Smooth muscle cell (in vitro differentiated cells): ENCODE measurements around the gene FAM168B. TPM values are rescaled to one million over a fixed set of nuclear protein-coding genes. Genes with fewer than 3 reads are reported as not detected.

Experiments
- DNase-seq: peaks from one replicate; lab custom pipeline; 2025; ENCODE audit not compliant: unreplicated experiment; lab: John Stamatoyannopoulos, UW
- H2AFZ ChIP-seq: fragments of 200-600 bp; sonication (generic); 2 replicates; pipeline ENCODE4 v1.6.0; 2016; ENCODE audit warnings: antibody characterized with exemption, low read depth, mild to moderate bottlenecking
- H3F3A ChIP-seq: fragments of 200-600 bp; sonication (generic); 2 replicates; pipeline ENCODE4 v1.6.0; 2017; ENCODE audit warnings: antibody characterized with exemption, low read depth
- H3K27ac ChIP-seq: fragments of 200-600 bp; sonication (generic); 2 replicates; pipeline ENCODE4 v1.5.1; 2016; ENCODE audit warnings: low read depth, mild to moderate bottlenecking
- H3K27me3 ChIP-seq: fragments of 200-600 bp; sonication (generic); 2 replicates; pipeline ENCODE4 v1.6.1; 2016; ENCODE audit warnings: low read depth, mild to moderate bottlenecking
- H3K36me3 ChIP-seq: fragments of 200-600 bp; sonication (generic); 2 replicates; pipeline ENCODE4 v1.5.1; 2016; ENCODE audit warnings: low read depth
- H3K4me1 ChIP-seq: fragments of 200-600 bp; sonication (generic); 2 replicates; pipeline ENCODE4 v1.5.1; 2016; ENCODE audit warnings: low read depth
- H3K4me2 ChIP-seq: fragments of 200-600 bp; sonication (generic); 2 replicates; pipeline ENCODE4 v1.6.0; 2016; ENCODE audit warnings: mild to moderate bottlenecking
- H3K4me3 ChIP-seq: fragments of 200-600 bp; sonication (generic); 2 replicates; pipeline ENCODE4 v1.5.1; 2016; ENCODE audit warnings: mild to moderate bottlenecking
- H3K79me2 ChIP-seq: fragments of 200-600 bp; sonication (generic); 2 replicates; pipeline ENCODE4 v1.6.0; 2016; ENCODE audit warnings: low read depth, mild to moderate bottlenecking
- H3K9ac ChIP-seq: fragments of 200-600 bp; sonication (generic); 2 replicates; pipeline ENCODE4 v1.6.0; 2016; ENCODE audit warnings: low read depth
- H3K9me3 ChIP-seq: fragments of 200-600 bp; sonication (generic); replicated peaks from 2 replicates; pipeline ENCODE4 v1.5.1; 2016; ENCODE audit warnings: low read depth
- H4K20me1 ChIP-seq: fragments of 200-600 bp; sonication (generic); 2 replicates; pipeline ENCODE4 v1.6.0; 2016; ENCODE audit warnings: low read depth
- WGBS: methylation state at CpG from one replicate; pipeline ENCODE4 v1.1.7; 2016; ENCODE audit warnings: low lambda C conversion rate; 5-methylcytosine and 5-hydroxymethylcytosine counted together
- polyA plus RNA-seq: library from polyadenylated mRNA; unstranded; fragments of >200 nt; fragmentation: Nextera tagmentation; extraction: Ambion mirVana; gene quantifications from 2 replicates; pipeline ENCODE4 v1.2.1, GENCODE V29; 2016
- total RNA-seq: library from RNA; depleted of rRNA; stranded (reverse); fragments of >200 nt; gene quantifications from 2 replicates; pipeline ENCODE4 v1.2.3, GENCODE V29; 2014
- TF ChIP-seq, protein P1 (sequence below): fragments of 200-600 bp; sonication (generic); IDR thresholded peaks from 2 replicates; pipeline ENCODE4 v1.5.1; 2017; ENCODE audit warnings: borderline replicate concordance, mild to moderate bottlenecking, antibody characterized with exemption; ENCODE audit not compliant: insufficient read depth, poor library complexity, severe bottlenecking

The FAM168B gene
- total and polyA plus RNA-seq, 2 experiments from 2014 or later: 46.6 to 113 TPM

GRCh38 chr2:131042148-131042775 is 51.0 kb downstream of the FAM168B start:
- Histone ChIP-seq H3K4me1 (no peaks in the 10 kb centered on the region), H3K27me3 (no peaks in the 10 kb centered on the region), H3K4me2 (no peak overlapping the region), H3K36me3 (no peaks in the 10 kb centered on the region), H3K4me3 (no peak overlapping the region), H3K79me2 (no peaks in the 10 kb centered on the region), H4K20me1 (peaks cover 7% of the 10 kb centered on the region), H3K9me3 (no peaks in the 10 kb centered on the region), H3K9ac (no peak overlapping the region), H2AFZ (no peak overlapping the region), H3K27ac (no peak overlapping the region), H3F3A (no peaks in the 10 kb centered on the region)
- TF ChIP-seq, protein P1, sequence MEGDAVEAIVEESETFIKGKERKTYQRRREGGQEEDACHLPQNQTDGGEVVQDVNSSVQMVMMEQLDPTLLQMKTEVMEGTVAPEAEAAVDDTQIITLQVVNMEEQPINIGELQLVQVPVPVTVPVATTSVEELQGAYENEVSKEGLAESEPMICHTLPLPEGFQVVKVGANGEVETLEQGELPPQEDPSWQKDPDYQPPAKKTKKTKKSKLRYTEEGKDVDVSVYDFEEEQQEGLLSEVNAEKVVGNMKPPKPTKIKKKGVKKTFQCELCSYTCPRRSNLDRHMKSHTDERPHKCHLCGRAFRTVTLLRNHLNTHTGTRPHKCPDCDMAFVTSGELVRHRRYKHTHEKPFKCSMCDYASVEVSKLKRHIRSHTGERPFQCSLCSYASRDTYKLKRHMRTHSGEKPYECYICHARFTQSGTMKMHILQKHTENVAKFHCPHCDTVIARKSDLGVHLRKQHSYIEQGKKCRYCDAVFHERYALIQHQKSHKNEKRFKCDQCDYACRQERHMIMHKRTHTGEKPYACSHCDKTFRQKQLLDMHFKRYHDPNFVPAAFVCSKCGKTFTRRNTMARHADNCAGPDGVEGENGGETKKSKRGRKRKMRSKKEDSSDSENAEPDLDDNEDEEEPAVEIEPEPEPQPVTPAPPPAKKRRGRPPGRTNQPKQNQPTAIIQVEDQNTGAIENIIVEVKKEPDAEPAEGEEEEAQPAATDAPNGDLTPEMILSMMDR: no peak
- 95% methylated on average over 7 of the region's 7 CpGs for WGBS
- no peak for DNase-seq

- no peaks in the 10 kb centered on the region for H3K9me3 ChIP-seq
- TF ChIP-seq, protein P1: no peak
- WGBS: 94% methylated on average over 14 of the region's 14 CpGs
- H3K9ac ChIP-seq: no peak overlapping the region
- H3K4me2 ChIP-seq: no peak overlapping the region
- H3K36me3 ChIP-seq: no peaks in the 10 kb centered on the region
- no peak overlapping the region for H3K4me3 ChIP-seq
- H3K27me3 ChIP-seq: no peaks in the 10 kb centered on the region
- H3F3A ChIP-seq: no peaks in the 10 kb centered on the region
- H2AFZ ChIP-seq: no peak overlapping the region
- no peaks in the 10 kb centered on the region for H3K79me2 ChIP-seq
- H4K20me1 ChIP-seq: no peaks in the 10 kb centered on the region
- no peak overlapping the region for H3K27ac ChIP-seq
- H3K4me1 ChIP-seq: no peaks in the 10 kb centered on the region
- DNase-seq: no peak
Measured at GRCh38 chr2:131041402-131042147, 51.7 kb downstream of the FAM168B start.

DNA sequence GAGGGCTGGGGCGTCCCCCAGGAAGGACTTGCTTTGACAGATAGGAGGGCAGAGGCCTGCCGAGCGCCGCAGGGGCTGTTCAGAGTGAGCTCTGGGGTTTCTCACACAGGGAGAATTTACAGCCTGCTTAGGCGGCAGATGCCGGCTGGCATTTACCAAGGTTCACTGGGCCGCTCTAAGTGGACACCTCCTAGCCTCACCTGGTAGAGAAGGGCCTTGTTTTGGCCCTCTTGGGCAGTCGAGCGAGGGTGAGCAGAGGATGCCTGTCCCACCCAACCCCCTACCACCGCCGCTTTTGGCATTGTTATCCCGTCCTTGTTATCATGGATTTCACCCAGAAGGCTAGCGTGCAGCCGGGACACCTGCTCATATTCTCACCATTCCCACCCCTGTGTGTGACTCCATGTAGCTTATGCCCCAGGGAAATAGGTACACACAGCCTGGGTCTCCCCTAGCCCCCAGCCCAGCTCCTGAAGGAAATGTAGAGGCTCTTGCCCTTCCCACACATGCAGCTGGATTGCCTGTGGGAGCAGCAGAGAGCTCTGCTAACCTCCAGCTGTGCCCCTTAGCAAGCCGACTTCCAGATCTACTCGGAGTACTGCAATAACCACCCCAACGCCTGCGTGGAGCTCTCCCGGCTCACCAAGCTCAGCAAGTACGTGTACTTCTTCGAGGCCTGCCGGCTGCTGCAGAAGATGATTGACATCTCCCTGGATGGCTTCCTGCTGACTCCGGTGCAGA is 52.4 kb downstream of the FAM168B start:
- TF ChIP-seq, protein P1: no peak
- H3K4me2 ChIP-seq: no peak overlapping the region

More for the DNA sequence above, 52.4 kb downstream of the FAM168B start:
- no peaks in the 10 kb centered on the region for H3K79me2 ChIP-seq
- H3K9me3 ChIP-seq: no peaks in the 10 kb centered on the region
- WGBS: 89% methylated on average over 23 of the region's 23 CpGs
- H3K36me3 ChIP-seq: no peaks in the 10 kb centered on the region
- no peak overlapping the region for H3K4me3 ChIP-seq
- H3K27ac ChIP-seq: no peak overlapping the region
- no peak for DNase-seq
- no peak overlapping the region for H3K9ac ChIP-seq
- peaks cover 3% of the 10 kb centered on the region for H3K4me1 ChIP-seq
- no peaks in the 10 kb centered on the region for H3F3A ChIP-seq
- no peak overlapping the region for H2AFZ ChIP-seq
- no peaks in the 10 kb centered on the region for H3K27me3 ChIP-seq
- H4K20me1 ChIP-seq: peaks cover 1% of the 10 kb centered on the region
